H1 (cell line): ENCODE data around the gene METRNL. TPM values are rescaled to one million over a fixed set of nuclear protein-coding genes. Genes with fewer than 3 reads are reported as not detected.
A peak's percentile ranks its signal among the peaks of the same experiment; 100 is the strongest.

ENCODE experiments used
- CTCF ChIA-PET: fragments of 300-600 bp; sonication (Branson Sonifier 250); formaldehyde crosslinking; loops from one replicate; lab custom pipeline; 2021; ENCODE audit not compliant: partially characterized antibody; lab: Charles Lee
- POLR2A ChIA-PET: fragments of 300-600 bp; sonication (Branson Sonifier 250); formaldehyde crosslinking; loops from one replicate; lab custom pipeline; 2021; ENCODE audit warnings: inconsistent platforms; ENCODE audit not compliant: partially characterized antibody; lab: Charles Lee
- DNase-seq, 2 experiments: peaks; one replicate each; pipeline versions ENCODE4 v3.0.0 to v3.0.0-alpha.2; 2010 to 2022; ENCODE audit warnings: low spot score in 2 of 2, low read depth in 1 of 2, mixed read lengths in 1 of 2
- FAIRE-seq: peaks from 2 replicates; lab custom pipeline; 2011; peaks lifted over from hg19 to GRCh38; lab: Jason Lieb, UNC
- H2AFZ ChIP-seq: 2 replicates; pipeline ENCODE4 v1.8.1; 2012; ENCODE audit warnings: low read length, inconsistent platforms
- H2AK5ac ChIP-seq: 2 replicates; pipeline ENCODE4 v1.6.1; 2013; ENCODE audit warnings: low read depth, low read length
- H2BK120ac ChIP-seq: replicated peaks from 2 replicates; pipeline ENCODE3; 2013; ENCODE audit warnings: low read depth, low read length, inconsistent platforms
- H2BK12ac ChIP-seq: 2 replicates; pipeline ENCODE4 v1.6.1; 2013; ENCODE audit warnings: low read depth, low read length
- H2BK15ac ChIP-seq: 2 replicates; pipeline ENCODE4 v1.6.1; 2013; ENCODE audit warnings: low read length
- H2BK20ac ChIP-seq: 2 replicates; pipeline ENCODE4 v1.6.1; 2013; ENCODE audit warnings: low read length
- H2BK5ac ChIP-seq: 2 replicates; pipeline ENCODE4 v1.6.1; 2013; ENCODE audit warnings: low read depth, low read length
- H3K14ac ChIP-seq: 2 replicates; pipeline ENCODE4 v1.6.1; 2013; ENCODE audit warnings: inconsistent platforms; ENCODE audit not compliant: insufficient read length
- H3K18ac ChIP-seq: 2 replicates; pipeline ENCODE4 v1.6.1; 2013; ENCODE audit warnings: low read length; ENCODE audit errors: extremely low read depth
- H3K23ac ChIP-seq: 2 replicates; pipeline ENCODE4 v1.6.1; 2013; ENCODE audit warnings: inconsistent platforms; ENCODE audit not compliant: insufficient read length
- H3K23me2 ChIP-seq: 2 replicates; pipeline ENCODE4 v1.6.1; 2013; ENCODE audit warnings: low read depth, low read length
- H3K27ac ChIP-seq: 2 replicates; pipeline ENCODE4 v1.6.1; 2011; ENCODE audit warnings: low read depth, low read length, inconsistent platforms
- H3K27me3 ChIP-seq, 4 experiments: replicated peaks in 1 of 4; 1 replicate in 1 of 4; 2 replicates in 3 of 4; pipeline versions ENCODE4 v1.6.1 to v1.8.1; 2011 to 2013; ENCODE audit warnings: low read length in 3 of 4, mild to moderate bottlenecking in 3 of 4, inconsistent platforms in 2 of 4, mixed read lengths in 2 of 4, moderate library complexity in 1 of 4; ENCODE audit not compliant: control insufficient read depth in 3 of 4, insufficient read depth in 3 of 4; ENCODE audit errors: extremely low read depth in 1 of 4
- H3K36me3 ChIP-seq, 4 experiments: 2 replicates each; pipeline versions ENCODE4 v1.6.1 to v1.8.1; 2011 to 2013; ENCODE audit warnings: mild to moderate bottlenecking in 4 of 4, low read length in 3 of 4, moderate library complexity in 2 of 4, control low read depth in 1 of 4, inconsistent platforms in 1 of 4; ENCODE audit not compliant: insufficient read depth in 4 of 4, control insufficient read depth in 2 of 4
- H3K4ac ChIP-seq: replicated peaks from 2 replicates; pipeline ENCODE3; 2013; ENCODE audit warnings: low read length, low read depth, mixed read lengths, inconsistent platforms; ENCODE audit not compliant: insufficient read length
- H3K4me1 ChIP-seq, 4 experiments: replicated peaks in 1 of 4; 1 replicate in 1 of 4; 2 replicates in 3 of 4; pipeline versions ENCODE4 v1.6.1 to v1.8.1; 2011 to 2013; ENCODE audit warnings: low read length in 3 of 4, inconsistent platforms in 2 of 4, mixed read lengths in 1 of 4; ENCODE audit not compliant: insufficient read depth in 4 of 4, control insufficient read depth in 3 of 4
- H3K4me2 ChIP-seq, 2 experiments: 2 replicates each; pipeline versions ENCODE4 v1.6.1 to v1.8.1; 2011 to 2013; ENCODE audit warnings: low read depth in 2 of 2, low read length in 2 of 2, control low read depth in 1 of 2, inconsistent platforms in 1 of 2, mild to moderate bottlenecking in 1 of 2; ENCODE audit not compliant: insufficient read depth in 1 of 2
- H3K4me3 ChIP-seq, 4 experiments: fragments of 200-600, 300-600 bp in 1 of 4; sonication (generic), shearing (Covaris generic), sonication (Bioruptor Twin) in 1 of 4; 2 replicates each; pipeline versions ENCODE4 v1.5.1 to v1.8.1; 2011 to 2016; ENCODE audit warnings: low read length in 4 of 4, low read depth in 3 of 4, control low read depth in 2 of 4, inconsistent platforms in 2 of 4, mild to moderate bottlenecking in 2 of 4, mixed read lengths in 1 of 4, moderate library complexity in 1 of 4; ENCODE audit not compliant: insufficient read depth in 2 of 4; ENCODE audit errors: extremely low read depth in 1 of 4
- H3K56ac ChIP-seq: replicated peaks from 2 replicates; pipeline ENCODE3; 2013; ENCODE audit warnings: low read depth, mild to moderate bottlenecking, mixed read lengths, low read length, inconsistent platforms; ENCODE audit not compliant: insufficient read length
- H3K79me1 ChIP-seq: 2 replicates; pipeline ENCODE4 v1.6.1; 2013; ENCODE audit warnings: low read depth, low read length, control low read depth
- H3K79me2 ChIP-seq, 2 experiments: 2 replicates each; pipeline versions ENCODE4 v1.6.1 to v1.8.1; 2012 to 2013; ENCODE audit warnings: low read length in 2 of 2, mild to moderate bottlenecking in 2 of 2, inconsistent platforms in 1 of 2; ENCODE audit not compliant: insufficient read depth in 2 of 2, control insufficient read depth in 1 of 2
- H3K9ac ChIP-seq, 4 experiments: replicated peaks in 1 of 4; 1 replicate in 1 of 4; 2 replicates in 3 of 4; pipeline versions ENCODE4 v1.6.1 to v1.8.1; 2011 to 2013; ENCODE audit warnings: low read depth in 3 of 4, low read length in 3 of 4, control low read depth in 2 of 4, mild to moderate bottlenecking in 2 of 4, moderate library complexity in 2 of 4, inconsistent platforms in 1 of 4; ENCODE audit errors: extremely low read depth in 1 of 4
- H3K9me3 ChIP-seq, 2 experiments: 2 replicates each; pipeline versions ENCODE4 v1.6.1 to v1.8.1; 2012 to 2013; ENCODE audit warnings: mild to moderate bottlenecking in 2 of 2, moderate library complexity in 2 of 2, control low read depth in 1 of 2, inconsistent platforms in 1 of 2, low read depth in 1 of 2, low read length in 1 of 2, mixed read lengths in 1 of 2; ENCODE audit not compliant: insufficient read depth in 2 of 2
- H4K20me1 ChIP-seq, 2 experiments: replicated peaks in 1 of 2; 2 replicates each; pipeline versions ENCODE3 to v1.8.1; 2011 to 2013; ENCODE audit warnings: inconsistent platforms in 2 of 2, low read length in 2 of 2, mild to moderate bottlenecking in 1 of 2; ENCODE audit not compliant: insufficient read depth in 2 of 2, control insufficient read depth in 1 of 2
- H4K5ac ChIP-seq: 2 replicates; pipeline ENCODE4 v1.6.1; 2013; ENCODE audit warnings: low read length, low read depth, mixed read lengths, inconsistent platforms; ENCODE audit not compliant: insufficient read length
- H4K8ac ChIP-seq: 2 replicates; pipeline ENCODE4 v1.8.0; 2013; ENCODE audit warnings: mild to moderate bottlenecking, moderate library complexity, low read length, inconsistent platforms; ENCODE audit not compliant: insufficient read depth; ENCODE audit errors: extremely low read depth
- H4K91ac ChIP-seq: replicated peaks from 2 replicates; pipeline ENCODE3; 2013; ENCODE audit warnings: low read length, mixed read lengths, inconsistent platforms; ENCODE audit not compliant: insufficient read length
- BCL11A ChIP-seq, 2 experiments: IDR thresholded peaks; one replicate each; pipeline ENCODE4 v1.6.1; 2011; ENCODE audit warnings: low read depth in 2 of 2, low read length in 2 of 2, mild to moderate bottlenecking in 2 of 2
- GTF2F1 ChIP-seq: IDR thresholded peaks from 2 replicates; pipeline ENCODE4 v1.6.1; 2012; ENCODE audit warnings: low read depth, low read length, improper control_type of control experiment, borderline replicate concordance
- KDM1A ChIP-seq: fragments of 200-600, 300-600 bp; sonication (generic); IDR thresholded peaks from 2 replicates; pipeline ENCODE4 v1.7.1; 2016; ENCODE audit warnings: mild to moderate bottlenecking, low read length, borderline replicate concordance
- NANOG ChIP-seq: IDR thresholded peaks from 2 replicates; pipeline ENCODE4 v1.6.1; 2011; ENCODE audit warnings: low read length, low read depth, mild to moderate bottlenecking, inconsistent platforms; ENCODE audit not compliant: insufficient read depth, poor library complexity, severe bottlenecking
- POLR2AphosphoS5 ChIP-seq: IDR thresholded peaks from 2 replicates; pipeline ENCODE4 v1.6.1; 2011; ENCODE audit warnings: low read depth, low read length
- RBBP5 ChIP-seq: IDR thresholded peaks from 2 replicates; pipeline ENCODE4 v1.7.1; 2012; ENCODE audit warnings: low read depth, mild to moderate bottlenecking, inconsistent platforms, low read length, moderate library complexity, borderline replicate concordance
- RFX5 ChIP-seq: IDR thresholded peaks from 2 replicates; pipeline ENCODE4 v1.6.1; 2011; ENCODE audit warnings: low read depth, low read length, improper control_type of control experiment, borderline replicate concordance
- SIRT6 ChIP-seq: IDR thresholded peaks from one replicate; pipeline ENCODE4 v1.7.1; 2012; ENCODE audit warnings: low read length, inconsistent platforms
- SRF ChIP-seq: IDR thresholded peaks from 2 replicates; pipeline ENCODE4 v1.6.1; 2011; ENCODE audit warnings: mild to moderate bottlenecking, low read depth, low read length, moderate library complexity
- WGBS, 2 experiments: shearing (Covaris generic) in 1 of 2; methylation state at CpG; one replicate each; pipeline versions ENCODE4 v1.1.6 to v1.1.7; 2013 to 2015; ENCODE audit warnings: low lambda C conversion rate in 2 of 2, mixed read lengths in 2 of 2, inconsistent platforms in 1 of 2, low coverage in 1 of 2, missing lambda C conversion rate in 1 of 2; ENCODE audit not compliant: insufficient replicate concordance in 2 of 2, insufficient coverage in 1 of 2, insufficient read length in 1 of 2; ENCODE audit errors: extremely low coverage in 1 of 2, missing lambda C conversion rate in 1 of 2; 5-methylcytosine and 5-hydroxymethylcytosine counted together
- polyA plus RNA-seq, 7 experiments: library from polyadenylated mRNA; depleted of rRNA in 3 of 7; stranded (reverse) in 5 of 7; unstranded in 2 of 7; fragments of >200 nt in 5 of 7; fragments of 200-250 nt in 2 of 7; gene quantifications; 1 replicate in 5 of 7; 2 replicates in 1 of 7; 4 replicates in 1 of 7; pipeline versions ENCODE4 v1.2.1 to v1.2.3, GENCODE V29; 2011 to 2013; ENCODE audit warnings: missing spikeins in 2 of 7, mixed read lengths in 2 of 7
- total RNA-seq: library from RNA; stranded (reverse); fragmentation: NEBNext Ultra II Directional; extraction: Animal tissue kit (Norgen Biotek cat#: 25700); gene quantifications from 2 replicates; pipeline ENCODE4 v1.2.1, GENCODE V29; 2021
- TF ChIP-seq, protein P1 (sequence below): IDR thresholded peaks from 2 replicates; pipeline ENCODE4 v1.6.1; 2011; ENCODE audit warnings: low read depth, mild to moderate bottlenecking, low read length; ENCODE audit not compliant: insufficient read depth
- TF ChIP-seq, protein P2 (sequence below): IDR thresholded peaks from 2 replicates; pipeline ENCODE4 v1.6.1; 2012; ENCODE audit warnings: inconsistent platforms
- TF ChIP-seq, protein P3 (sequence below): IDR thresholded peaks from 2 replicates; pipeline ENCODE4 v1.6.1; 2012; ENCODE audit warnings: low read length, inconsistent platforms

METRNL gene
- total and polyA plus RNA-seq, 2 of the 8 experiments (the other 6 are each of a cell fraction or from before 2014, with no cell fraction given), result 13.9 to 14.2 TPM

- no peak overlapping the region for H3K14ac ChIP-seq
- no peak overlapping the region for H2BK5ac ChIP-seq
- no peak overlapping the region for H2AFZ ChIP-seq
- FAIRE-seq (no peak), DNase-seq (no peak)
- no peak overlapping the region for H4K91ac ChIP-seq
- H3K18ac ChIP-seq, result no peak overlapping the region
- no peak overlapping the region; the same call in 1 of the 2 replicates for H3K27ac ChIP-seq
- no peak overlapping the region for H3K4me3 ChIP-seq
- H2BK15ac ChIP-seq, result no peak overlapping the region
- no peaks in the 10 kb centered on the region; a peak in 1 of 4 replicates for H3K9me3 ChIP-seq
- no peak overlapping the region for H3K4me2 ChIP-seq
- WGBS, 2 experiments, result 88% methylated on average over 25 of the region's 32 CpGs; no CpG with 5 or more reads in 1 of the 2 experiments
- peaks cover 0 to 33% (median 5%) of the 10 kb centered on the region in 4 experiments; a peak in 5 of 7 replicates for H3K4me1 ChIP-seq
- no peak overlapping the region for H2AK5ac ChIP-seq
- no peak overlapping the region for H2BK120ac ChIP-seq
- no peaks in the 10 kb centered on the region for H3K27me3 ChIP-seq
- H2BK20ac ChIP-seq, result no peak overlapping the region
- no peaks in the 10 kb centered on the region; the same call in 1 of the 2 replicates for H3K79me1 ChIP-seq
- CTCF ChIA-PET, result no interaction called here
- no peak overlapping the region for H4K5ac ChIP-seq
- no peak overlapping the region for H2BK12ac ChIP-seq
- POLR2A ChIA-PET, result no interaction called here
- peaks cover 0 to 2% of the 10 kb centered on the region in 2 experiments for H4K20me1 ChIP-seq
- H3K56ac ChIP-seq, result no peak overlapping the region
- no peak overlapping the region for H3K23ac ChIP-seq
- H3K36me3 ChIP-seq, result peaks cover 3 to 18% (median 6%) of the 10 kb centered on the region in 4 experiments; a peak in 4 of 8 replicates
- H3K79me2 ChIP-seq, result no peaks in the 10 kb centered on the region
- H3K4ac ChIP-seq, result no peak overlapping the region
- H3K9ac ChIP-seq, result no peak overlapping the region
- H4K8ac ChIP-seq, result peak overlapping the region; percentile 51; the same call in 1 of the 2 replicates
- no peaks in the 10 kb centered on the region for H3K23me2 ChIP-seq
- TF ChIP-seq POLR2AphosphoS5 (no peak), RBBP5 (no peak), RFX5 (no peak), SRF (no peak), NANOG (no peak), SIRT6 (no peak), BCL11A (IDR thresholded peaks at IDR 0.05; ENCODE audit: low read depth in 2 of 2, low read length in 2 of 2) (no peak), GTF2F1 (no peak), KDM1A (no peak)
- TF ChIP-seq, protein P1, sequence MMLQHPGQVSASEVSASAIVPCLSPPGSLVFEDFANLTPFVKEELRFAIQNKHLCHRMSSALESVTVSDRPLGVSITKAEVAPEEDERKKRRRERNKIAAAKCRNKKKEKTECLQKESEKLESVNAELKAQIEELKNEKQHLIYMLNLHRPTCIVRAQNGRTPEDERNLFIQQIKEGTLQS, result no peak
- TF ChIP-seq, protein P2, sequence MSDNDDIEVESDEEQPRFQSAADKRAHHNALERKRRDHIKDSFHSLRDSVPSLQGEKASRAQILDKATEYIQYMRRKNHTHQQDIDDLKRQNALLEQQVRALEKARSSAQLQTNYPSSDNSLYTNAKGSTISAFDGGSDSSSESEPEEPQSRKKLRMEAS, result no peak
- TF ChIP-seq, protein P3, sequence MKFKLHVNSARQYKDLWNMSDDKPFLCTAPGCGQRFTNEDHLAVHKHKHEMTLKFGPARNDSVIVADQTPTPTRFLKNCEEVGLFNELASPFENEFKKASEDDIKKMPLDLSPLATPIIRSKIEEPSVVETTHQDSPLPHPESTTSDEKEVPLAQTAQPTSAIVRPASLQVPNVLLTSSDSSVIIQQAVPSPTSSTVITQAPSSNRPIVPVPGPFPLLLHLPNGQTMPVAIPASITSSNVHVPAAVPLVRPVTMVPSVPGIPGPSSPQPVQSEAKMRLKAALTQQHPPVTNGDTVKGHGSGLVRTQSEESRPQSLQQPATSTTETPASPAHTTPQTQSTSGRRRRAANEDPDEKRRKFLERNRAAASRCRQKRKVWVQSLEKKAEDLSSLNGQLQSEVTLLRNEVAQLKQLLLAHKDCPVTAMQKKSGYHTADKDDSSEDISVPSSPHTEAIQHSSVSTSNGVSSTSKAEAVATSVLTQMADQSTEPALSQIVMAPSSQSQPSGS, result no peak
Observed at GRCh38 chr17:83094291-83094690, 14.9 kb downstream of the METRNL start.
